GM12878 (cell line): ENCODE results near the gene SPAG16. TPM values are rescaled to one million over a fixed set of nuclear protein-coding genes. Genes with fewer than 3 reads are reported as not detected.

ENCODE experiments used
- ATAC-seq: fragments of 200-7000 bp; cut with Tn5 transposase; 3 replicates; pipeline ENCODE4 v1.9.1; 2020; ENCODE audit warnings: mild to moderate bottlenecking, moderate library complexity
- BruUV-seq: library from RNA; stranded (reverse); fragments of 400-500 nt; replicated peaks from 2 replicates; lab custom pipeline; 2021; lab: Mats Ljungman, UMichigan
- CTCF ChIA-PET: fragments of 300-600 bp; sonication (Branson Sonifier 250); formaldehyde crosslinking; extraction: SDS; loops from one replicate; lab custom pipeline; 2021; ENCODE audit warnings: inconsistent platforms; lab: Yijun Ruan, JAX
- POLR2A ChIA-PET: fragments of 350-600 bp; formaldehyde crosslinking; extraction: SDS; loops from one replicate; lab custom pipeline; 2021; ENCODE audit warnings: inconsistent platforms; lab: Charles Lee
- RAD21 ChIA-PET: fragments of 300-600 bp; sonication (Branson Sonifier 250); formaldehyde crosslinking; loops from one replicate; lab custom pipeline; 2023; ENCODE audit warnings: antibody characterized with exemption; ENCODE audit not compliant: unreplicated experiment; lab: Charles Lee
- SMC1A ChIA-PET: fragments of 300-600 bp; sonication (Branson Sonifier 250); formaldehyde crosslinking; loops from one replicate; lab custom pipeline; 2023; ENCODE audit not compliant: unreplicated experiment, uncharacterized antibody; lab: Charles Lee
- DNase-seq: peaks from one replicate; pipeline ENCODE4 v3.0.0-alpha.2; 2011; ENCODE audit warnings: low read depth, low spot score
- FAIRE-seq: peaks from 3 replicates; lab custom pipeline; 2011; peaks lifted over from hg19 to GRCh38; lab: Jason Lieb, UNC
- H2AFZ ChIP-seq: 2 replicates; pipeline ENCODE4 v1.6.0; 2011; ENCODE audit warnings: low read depth, low read length, control low read depth; ENCODE audit not compliant: control insufficient read depth
- H3K27ac ChIP-seq: 2 replicates; pipeline ENCODE4 v1.5.1; 2011; ENCODE audit warnings: control low read depth; ENCODE audit not compliant: control insufficient read depth, insufficient read depth
- H3K27me3 ChIP-seq, 2 experiments: replicated peaks in 1 of 2; 2 replicates each; pipeline versions ENCODE4 v1.6.0 to v1.6.1; 2011; ENCODE audit warnings: low read length in 1 of 2; ENCODE audit not compliant: control insufficient read depth in 2 of 2, insufficient read depth in 2 of 2
- H3K36me3 ChIP-seq, 2 experiments: 2 replicates each; pipeline ENCODE4 v1.5.1; 2011; ENCODE audit warnings: low read length in 1 of 2; ENCODE audit not compliant: control insufficient read depth in 2 of 2, insufficient read depth in 2 of 2
- H3K4me1 ChIP-seq: 2 replicates; pipeline ENCODE4 v1.6.1; 2011; ENCODE audit warnings: mild to moderate bottlenecking, low read length, moderate library complexity, mixed read lengths; ENCODE audit not compliant: control insufficient read depth, insufficient read depth
- H3K4me2 ChIP-seq: 2 replicates; pipeline ENCODE4 v1.6.0; 2011; ENCODE audit warnings: control low read depth; ENCODE audit not compliant: control insufficient read depth, insufficient read depth
- H3K4me3 ChIP-seq: fragments of 200-600 bp; sonication (generic); 2 replicates; pipeline ENCODE4 v1.5.1; 2016
- H3K79me2 ChIP-seq: 2 replicates; pipeline ENCODE4 v1.6.0; 2011; ENCODE audit warnings: low read length; ENCODE audit not compliant: control insufficient read depth, insufficient read depth
- H3K9ac ChIP-seq: 2 replicates; pipeline ENCODE4 v1.8.0; 2011; ENCODE audit warnings: low read length, control low read depth, mixed read lengths; ENCODE audit not compliant: control insufficient read depth, insufficient read depth
- H3K9me3 ChIP-seq: replicated peaks from 3 replicates; pipeline ENCODE4 v1.5.1; 2011; ENCODE audit warnings: mild to moderate bottlenecking, low read length; ENCODE audit not compliant: control insufficient read depth, insufficient read depth
- H4K20me1 ChIP-seq: 2 replicates; pipeline ENCODE4 v1.6.0; 2011; ENCODE audit not compliant: control insufficient read depth, insufficient read depth
- NFXL1 ChIP-seq: fragments of 450-650 bp; IDR thresholded peaks from 2 replicates; pipeline ENCODE4 v1.6.1; 2017; ENCODE audit warnings: antibody characterized with exemption, mild to moderate bottlenecking, borderline replicate concordance
- REST ChIP-seq: IDR thresholded peaks from 2 replicates; pipeline ENCODE4 v1.6.1; 2012; ENCODE audit warnings: mild to moderate bottlenecking, low read depth, low read length
- whole genome bisulfite sequencing: methylation state at CpG from one replicate; pipeline ENCODE4 v1.1.6; 2016; ENCODE audit warnings: low lambda C conversion rate; ENCODE audit not compliant: insufficient replicate concordance, insufficient coverage; ENCODE audit errors: missing lambda C conversion rate; 5-methylcytosine and 5-hydroxymethylcytosine counted together
- in situ Hi-C: fragments of 300-500 bp; cut with MboI; formaldehyde crosslinking; loops from 9 replicates; pipeline ENCODE4 v1.14.3; 2018; ENCODE audit warnings: mixed read lengths
- intact Hi-C: fragments of 100-400 bp; cut with micrococcal nuclease; formaldehyde crosslinking; loops from one replicate; pipeline ENCODE4 v1.14.2; 2022; ENCODE audit not compliant: unreplicated experiment
- polyA plus RNA-seq, 11 experiments: library from polyadenylated mRNA; depleted of rRNA in 4 of 11; unstranded in 6 of 11; stranded (reverse) in 5 of 11; fragments of >200 nt; fragmentation: Nextera tagmentation in 4 of 11; fragmentation: Illumina TruSeq in 1 of 11; extraction: Ambion mirVana in 4 of 11; extraction: Trizol in 1 of 11; gene quantifications; 1 replicate in 1 of 11; 2 replicates in 10 of 11; pipeline versions ENCODE4 v1.2.1 to v1.2.3, GENCODE V29; 2011 to 2016; ENCODE audit warnings: inconsistent platforms in 2 of 11, missing spikeins in 2 of 11, low read depth in 1 of 11
- total RNA-seq, 4 experiments: library from RNA; depleted of rRNA in 3 of 4; stranded (reverse); fragments of >200 nt in 3 of 4; fragmentation: Illumina TruSeq in 1 of 4; extraction: Trizol in 1 of 4; gene quantifications; 2 replicates each; pipeline versions ENCODE4 v1.2.1 to v1.2.3, GENCODE V29; 2013 to 2021

Gene SPAG16
- total and polyA plus RNA-seq, 10 of the 15 experiments (the other 5 are each of a cell fraction or from before 2014, with no cell fraction given), result 6.0 to 25.0 (median 15.2) TPM

- Histone ChIP-seq H3K36me3 (no peaks in the 10 kb centered on the region), H3K4me2 (no peak within 1 kb of the TSS), H4K20me1 (no peaks in the 10 kb centered on the region), H3K79me2 (no peaks in the 10 kb centered on the region), H3K27ac (no peak within 1 kb of the TSS), H2AFZ (no peak within 1 kb of the TSS), H3K9me3 (no peaks in the 10 kb centered on the region), H3K9ac (no peak within 1 kb of the TSS), H3K4me1 (no peaks in the 10 kb centered on the region), H3K4me3 (no peak within 1 kb of the TSS), H3K27me3 (no peaks in the 10 kb centered on the region)
- BruUV-seq, result no TSS peak
- ATAC-seq (peak; percentile 73), FAIRE-seq (no peak), DNase-seq (no peak)
- ChIA-PET SMC1A (interaction anchor here (0.6 to 0.7 kb wide), 3 partner anchors 14 to 1029 kb away, joined by 3 to 4 read pairs (median 3); no protein-coding TSS in a partner anchor), CTCF (interaction anchor here (1.2 kb wide), 1 partner anchor 420 kb away, joined by 3 read pairs; no protein-coding TSS in a partner anchor), POLR2A (no interaction called here), RAD21 (interaction anchor here (0.8 to 1.1 kb wide), 2 partner anchors 12 to 13 kb away, joined by 3 to 4 read pairs; no protein-coding TSS in a partner anchor)
- in situ Hi-C loops (no loop called here), intact Hi-C loops (no loop called here)
- peak; percentile 98 for TF ChIP-seq REST
- no peak for TF ChIP-seq NFXL1
- 17% methylated on average over 19 of the region's 19 CpGs for whole genome bisulfite sequencing
These were observed 1126.8 kb downstream of the SPAG16 start, which contains the start of gene VWC2L for GRCh38 chr2:214410918-214411554. Gene VWC2L, plus strand, starts transcription at chr2:214411054. Its CDS starts 3,140 bp downstream, at chr2:214414194.
